GM12801 (cell line): Measurements from ENCODE around the gene OR9G4.

Experiments used
- TF ChIP-seq, protein P1 (sequence below): IDR thresholded peaks from one replicate; pipeline ENCODE4 v1.5.1; 2011; ENCODE audit warnings: control low read depth; ENCODE audit not compliant: insufficient read length; ENCODE audit errors: extremely low read depth

Gene OR9G4

DNA sequence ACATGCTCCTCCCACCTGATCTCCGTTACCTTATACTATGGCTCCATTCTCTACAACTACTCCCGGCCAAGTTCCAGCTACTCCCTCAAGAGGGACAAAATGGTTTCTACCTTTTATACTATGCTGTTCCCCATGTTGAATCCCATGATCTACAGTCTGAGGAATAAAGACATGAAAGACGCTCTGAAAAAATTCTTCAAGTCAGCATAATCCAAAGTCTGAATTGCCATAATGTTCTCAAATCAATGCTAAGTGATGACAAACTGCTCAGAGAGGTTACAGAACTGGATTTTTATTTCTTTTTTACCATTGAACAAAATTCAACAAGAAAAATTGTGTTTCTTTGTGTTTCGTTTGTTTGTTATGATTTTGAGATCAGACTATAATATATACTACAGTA, 7.6 kb downstream of the OR9G4 start:
- TF ChIP-seq, protein P1, sequence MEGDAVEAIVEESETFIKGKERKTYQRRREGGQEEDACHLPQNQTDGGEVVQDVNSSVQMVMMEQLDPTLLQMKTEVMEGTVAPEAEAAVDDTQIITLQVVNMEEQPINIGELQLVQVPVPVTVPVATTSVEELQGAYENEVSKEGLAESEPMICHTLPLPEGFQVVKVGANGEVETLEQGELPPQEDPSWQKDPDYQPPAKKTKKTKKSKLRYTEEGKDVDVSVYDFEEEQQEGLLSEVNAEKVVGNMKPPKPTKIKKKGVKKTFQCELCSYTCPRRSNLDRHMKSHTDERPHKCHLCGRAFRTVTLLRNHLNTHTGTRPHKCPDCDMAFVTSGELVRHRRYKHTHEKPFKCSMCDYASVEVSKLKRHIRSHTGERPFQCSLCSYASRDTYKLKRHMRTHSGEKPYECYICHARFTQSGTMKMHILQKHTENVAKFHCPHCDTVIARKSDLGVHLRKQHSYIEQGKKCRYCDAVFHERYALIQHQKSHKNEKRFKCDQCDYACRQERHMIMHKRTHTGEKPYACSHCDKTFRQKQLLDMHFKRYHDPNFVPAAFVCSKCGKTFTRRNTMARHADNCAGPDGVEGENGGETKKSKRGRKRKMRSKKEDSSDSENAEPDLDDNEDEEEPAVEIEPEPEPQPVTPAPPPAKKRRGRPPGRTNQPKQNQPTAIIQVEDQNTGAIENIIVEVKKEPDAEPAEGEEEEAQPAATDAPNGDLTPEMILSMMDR: no peak

GRCh38 chr11:56740107-56740506, 8.4 kb downstream of the OR9G4 start:
- TF ChIP-seq, protein P1: no peak

GRCh38 chr11:56720513-56720912, 28.0 kb downstream of the OR9G4 start:
- TF ChIP-seq, protein P1: no peak

DNA sequence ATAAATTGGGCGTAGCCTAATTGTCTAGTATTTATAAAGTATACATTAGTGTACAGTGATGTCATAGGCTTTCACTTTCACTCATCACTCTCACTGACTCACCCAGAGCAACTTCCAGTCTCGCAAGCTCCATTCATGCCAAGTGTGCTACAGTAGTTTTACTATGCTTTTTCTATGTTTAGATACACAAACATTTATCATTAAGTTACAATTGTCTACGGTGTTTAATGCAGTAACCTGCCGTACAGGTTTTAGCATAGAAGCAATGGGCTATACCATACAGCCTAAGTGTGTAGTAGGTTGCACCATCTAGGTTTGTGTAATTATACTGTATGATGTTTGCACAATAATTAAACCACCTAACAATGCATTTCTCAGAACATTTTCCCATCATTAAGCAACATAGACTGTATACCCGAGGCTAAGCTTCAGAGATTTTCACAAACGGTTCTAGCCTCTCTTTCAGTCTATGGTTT, 32.1 kb downstream of the OR9G4 start:
- TF ChIP-seq, protein P1: no peak

GRCh38 chr11:56714206-56714605, 34.3 kb downstream of the OR9G4 start:
- TF ChIP-seq, protein P1: no peak

- TF ChIP-seq, protein P1: no peak
Measured at GRCh38 chr11:56706486-56706885, 42.0 kb downstream of the OR9G4 start.

DNA sequence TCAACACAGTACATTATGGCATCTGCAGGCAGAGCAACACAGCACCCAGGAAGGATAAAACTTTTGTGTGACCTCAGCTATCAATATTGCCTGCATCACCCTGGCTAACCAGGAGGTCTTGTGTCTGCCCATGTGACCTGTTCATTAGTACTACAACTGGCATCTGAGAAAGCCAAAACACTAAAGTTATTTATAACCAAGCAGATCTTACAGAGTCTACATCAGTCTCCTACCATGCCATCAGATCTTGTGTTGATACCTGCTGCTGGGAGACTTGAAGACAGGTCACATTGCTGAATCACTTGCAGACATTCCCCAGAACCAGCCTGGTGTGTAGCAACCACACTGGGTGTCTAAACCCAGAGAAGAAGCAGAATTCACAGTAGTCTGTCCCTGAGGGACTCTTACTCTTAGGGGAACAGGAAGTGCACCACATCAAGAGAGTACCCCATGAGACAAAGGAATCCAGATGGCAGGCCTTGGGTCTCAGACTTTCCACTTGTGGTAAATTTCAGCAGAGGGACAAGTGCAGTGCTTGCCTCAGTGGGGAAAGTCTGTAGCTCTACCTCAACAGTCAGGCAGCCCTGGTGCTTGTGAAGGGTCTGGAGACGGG, 42.6 kb downstream of the OR9G4 start:
- TF ChIP-seq, protein P1: no peak

- TF ChIP-seq, protein P1: no peak
Measured at GRCh38 chr11:56700914-56701485, 47.5 kb downstream of the OR9G4 start.
